Measurements from ENCODE around the gene BRD9.

BRD9 gene

GRCh38 chr5:887947-888637 lies 4.5 kb downstream of the BRD9 start:
- TF ChIP-seq, protein P1, sequence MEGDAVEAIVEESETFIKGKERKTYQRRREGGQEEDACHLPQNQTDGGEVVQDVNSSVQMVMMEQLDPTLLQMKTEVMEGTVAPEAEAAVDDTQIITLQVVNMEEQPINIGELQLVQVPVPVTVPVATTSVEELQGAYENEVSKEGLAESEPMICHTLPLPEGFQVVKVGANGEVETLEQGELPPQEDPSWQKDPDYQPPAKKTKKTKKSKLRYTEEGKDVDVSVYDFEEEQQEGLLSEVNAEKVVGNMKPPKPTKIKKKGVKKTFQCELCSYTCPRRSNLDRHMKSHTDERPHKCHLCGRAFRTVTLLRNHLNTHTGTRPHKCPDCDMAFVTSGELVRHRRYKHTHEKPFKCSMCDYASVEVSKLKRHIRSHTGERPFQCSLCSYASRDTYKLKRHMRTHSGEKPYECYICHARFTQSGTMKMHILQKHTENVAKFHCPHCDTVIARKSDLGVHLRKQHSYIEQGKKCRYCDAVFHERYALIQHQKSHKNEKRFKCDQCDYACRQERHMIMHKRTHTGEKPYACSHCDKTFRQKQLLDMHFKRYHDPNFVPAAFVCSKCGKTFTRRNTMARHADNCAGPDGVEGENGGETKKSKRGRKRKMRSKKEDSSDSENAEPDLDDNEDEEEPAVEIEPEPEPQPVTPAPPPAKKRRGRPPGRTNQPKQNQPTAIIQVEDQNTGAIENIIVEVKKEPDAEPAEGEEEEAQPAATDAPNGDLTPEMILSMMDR (IDR thresholded peaks at IDR 0.05; ENCODE audit: low read length, missing control alignments), result no peak

GRCh38 chr5:886716-887325 lies 5.8 kb downstream of the BRD9 start:
- no peak for DNase-seq (ENCODE audit: low read depth)
- TF ChIP-seq, protein P1 (IDR thresholded peaks at IDR 0.05; ENCODE audit: low read length, missing control alignments), result no peak

More at GRCh38 chr5:887947-888637, 4.5 kb downstream of the BRD9 start:
- no peak for DNase-seq (ENCODE audit: low read depth)
- H3K4me3 ChIP-seq (replicated peaks; ENCODE audit: low read depth, low read length), result no peak overlapping the region

GRCh38 chr5:886036-886435 lies 6.6 kb downstream of the BRD9 start:
- TF ChIP-seq, protein P1 (IDR thresholded peaks at IDR 0.05; ENCODE audit: low read length, missing control alignments), result no peak
- DNase-seq (ENCODE audit: low read depth), result no peak
- no peak overlapping the region for H3K4me3 ChIP-seq (replicated peaks; ENCODE audit: low read depth, low read length)

More at GRCh38 chr5:886716-887325, 5.8 kb downstream of the BRD9 start:
- H3K4me3 ChIP-seq (replicated peaks; ENCODE audit: low read depth, low read length), result no peak overlapping the region

DNA sequence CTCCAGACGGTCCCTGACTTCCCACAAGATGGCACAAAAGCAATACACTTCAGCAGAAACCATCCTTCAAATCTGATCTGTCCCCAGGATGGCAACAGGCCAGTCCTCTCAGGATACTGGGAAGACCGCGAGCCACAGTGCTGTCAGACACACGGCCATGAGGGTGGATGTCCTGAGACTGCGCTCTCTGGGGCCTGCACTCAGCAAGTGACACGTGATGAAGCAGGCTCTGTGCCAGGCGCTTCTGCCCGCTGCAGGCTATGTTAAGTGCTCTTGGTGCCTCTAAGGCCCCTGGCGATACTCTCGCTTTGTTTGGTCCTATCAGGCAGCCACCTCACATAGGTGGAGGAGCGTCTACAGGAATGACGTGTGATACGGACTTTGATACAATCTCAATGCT lies 7.1 kb downstream of the BRD9 start:
- TF ChIP-seq, protein P1 (IDR thresholded peaks at IDR 0.05; ENCODE audit: low read length, missing control alignments), result no peak
- H3K4me3 ChIP-seq (replicated peaks; ENCODE audit: low read depth, low read length), result no peak overlapping the region
- no peak for DNase-seq (ENCODE audit: low read depth)

- DNase-seq (ENCODE audit: low read depth), result no peak
- TF ChIP-seq, protein P1 (IDR thresholded peaks at IDR 0.05; ENCODE audit: low read length, missing control alignments), result no peak
- H3K4me3 ChIP-seq (replicated peaks; ENCODE audit: low read depth, low read length), result no peak overlapping the region
Observed at GRCh38 chr5:885127-885442, 7.5 kb downstream of the BRD9 start.

DNA sequence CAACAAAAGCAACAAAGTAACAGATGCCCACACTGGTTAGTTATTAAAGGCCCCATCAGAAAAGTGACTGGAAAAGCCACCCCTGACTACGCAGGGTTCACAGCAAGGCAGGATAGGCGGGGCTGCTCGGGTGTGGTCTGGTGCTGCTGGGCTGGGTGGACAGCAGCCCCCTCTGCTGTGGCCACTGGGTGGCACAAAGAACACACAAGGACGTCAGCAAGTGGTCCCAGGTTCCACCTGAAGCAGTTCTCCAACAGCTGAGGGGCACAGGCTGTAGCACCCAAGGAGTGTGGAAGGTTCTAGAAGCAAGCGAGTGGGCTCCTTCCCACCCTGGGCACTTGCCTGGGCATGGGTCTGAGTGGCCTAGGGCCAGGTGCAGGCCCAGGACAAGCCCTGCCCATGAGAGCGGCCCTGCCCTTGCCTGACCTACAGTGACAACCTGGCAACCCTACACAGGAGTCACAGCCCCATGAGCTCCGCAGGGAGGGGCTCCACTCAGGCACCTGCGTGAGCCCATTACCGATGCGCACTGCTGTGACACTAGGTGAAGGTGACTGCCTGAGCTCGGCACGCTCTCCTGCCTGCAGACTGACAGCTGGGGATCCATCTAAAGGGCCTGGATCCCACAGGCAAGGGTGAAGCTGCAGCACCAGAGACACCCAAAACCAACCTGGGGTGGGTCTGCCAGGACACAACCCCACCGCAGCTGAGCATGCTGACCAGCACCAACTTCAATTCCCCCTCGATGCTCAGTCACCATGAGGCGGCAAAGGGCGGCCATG lies 8.1 kb downstream of the BRD9 start:
- TF ChIP-seq, protein P1 (IDR thresholded peaks at IDR 0.05; ENCODE audit: low read length, missing control alignments), result no peak
- DNase-seq (ENCODE audit: low read depth), result no peak
- no peak overlapping the region for H3K4me3 ChIP-seq (replicated peaks; ENCODE audit: low read depth, low read length)

All from fibroblast of pulmonary artery (primary cell).